ENCODE results near the gene TMCO4.
"Not testable (repeated sequence)": the region's sequence is repeated elsewhere in the genome, so short reads cannot be mapped to it uniquely, and the experiment has no call there.

TMCO4 gene

DNA sequence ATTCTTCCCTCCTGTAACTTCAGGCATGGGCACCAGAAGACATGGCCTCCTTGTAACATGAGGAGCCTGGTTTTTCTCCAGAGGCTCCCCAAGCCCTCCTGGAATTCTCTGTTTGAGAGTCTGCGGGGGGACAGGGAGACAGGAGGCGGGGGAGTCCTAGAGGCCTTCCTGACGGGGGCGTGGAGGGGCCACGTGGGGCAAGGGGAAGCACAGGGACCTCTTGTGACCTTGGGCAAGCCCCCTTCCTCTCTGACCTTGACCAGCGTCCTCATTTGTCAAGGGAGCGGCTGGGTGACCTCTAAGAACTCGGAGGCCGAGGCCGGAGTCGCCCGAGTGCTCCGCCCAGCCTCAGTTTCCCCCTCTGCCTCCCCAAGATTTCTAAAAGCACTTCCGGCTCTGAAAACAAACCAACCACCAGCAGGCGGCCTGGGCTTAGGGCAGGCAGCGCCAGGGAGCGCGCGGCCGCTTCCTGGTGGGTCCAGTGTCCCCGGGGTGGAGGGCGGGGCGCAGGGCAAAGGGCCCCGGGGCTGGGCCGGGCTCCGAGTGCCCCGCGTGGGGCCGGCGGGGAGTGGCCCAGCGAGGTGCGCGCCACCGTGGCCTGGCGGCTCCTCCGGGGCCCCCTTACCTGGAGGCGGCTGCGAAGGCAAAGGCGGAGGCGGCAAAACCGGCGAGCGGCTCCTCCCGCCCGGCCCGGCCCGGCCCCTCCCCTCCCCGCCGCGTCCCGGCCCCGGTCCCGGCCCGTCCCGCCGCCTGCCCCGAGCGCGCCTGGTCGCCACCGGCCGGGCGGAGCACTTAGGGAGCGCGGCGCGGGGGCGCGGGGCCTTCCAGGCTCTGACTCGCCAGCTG lies at the start of gene TMCO4:
TSS of gene TMCO4 (minus strand) at position 687 of the 846 bp plus-strand sequence. CDS start 19,158 bp downstream, outside the sequence.
- peak; percentile 71 for DNase-seq (ENCODE audit: low spot score)

DNA sequence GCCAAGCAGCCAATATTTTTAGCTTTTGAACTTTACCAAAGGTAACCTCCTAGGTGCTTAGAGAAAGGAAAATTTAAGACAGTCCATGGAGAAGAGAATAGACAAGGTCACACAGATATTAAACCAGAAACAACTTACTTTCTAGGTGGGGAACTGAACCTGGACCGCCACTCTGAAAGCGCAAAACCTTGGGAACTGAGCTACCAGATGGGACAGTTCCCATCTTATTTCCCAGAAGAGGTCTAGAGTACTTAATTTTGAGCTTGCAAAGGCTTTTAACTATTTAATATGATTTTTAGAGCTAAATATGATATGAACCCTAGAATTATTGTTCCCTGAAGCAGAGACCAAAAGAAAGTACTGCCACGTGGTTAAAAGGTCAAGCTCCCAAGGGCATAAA lies 49.6 kb upstream of the TMCO4 start:
- DNase-seq (ENCODE audit: low spot score) = not testable (repeated sequence)

DNA sequence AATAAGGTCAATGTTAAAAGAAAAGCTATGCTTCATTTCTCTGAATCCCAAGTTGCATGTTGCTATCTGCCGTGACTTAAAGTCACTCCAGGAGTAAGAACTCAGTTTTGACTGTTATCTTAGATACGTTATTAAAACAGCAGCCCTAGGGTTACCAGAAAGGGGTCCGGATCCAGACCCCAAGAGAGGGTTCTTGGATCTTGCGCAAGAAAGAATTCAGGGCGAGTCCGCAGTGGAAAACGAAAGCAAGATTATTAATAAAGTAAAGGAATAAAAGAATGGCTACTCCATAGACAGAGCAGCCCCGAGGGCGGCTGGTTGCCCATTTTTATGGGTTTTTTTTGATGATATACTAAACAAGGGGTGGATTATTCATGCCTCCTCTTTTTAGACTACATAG lies 47.6 kb upstream of the TMCO4 start:
- DNase-seq (ENCODE audit: low spot score) = not testable (repeated sequence)

DNA sequence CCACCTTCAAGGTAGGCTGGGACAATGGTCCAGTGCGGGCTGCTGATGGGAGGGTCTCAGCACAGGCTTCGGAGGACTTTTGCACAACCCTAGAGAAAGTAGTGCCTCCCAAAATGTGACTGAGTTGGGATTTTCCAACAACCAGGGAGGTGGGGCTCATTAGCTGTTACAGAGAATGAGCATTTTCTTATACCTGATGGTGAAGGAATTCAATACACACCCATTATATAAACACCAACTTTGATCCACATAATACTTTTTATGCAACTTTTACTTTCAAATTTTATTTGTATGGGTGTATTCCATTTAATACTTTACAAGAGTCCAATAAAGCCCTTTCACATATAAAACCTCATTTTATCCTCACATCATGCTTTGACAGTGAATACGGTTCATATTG lies 46.6 kb upstream of the TMCO4 start:
- no peak for DNase-seq (ENCODE audit: low spot score)

DNA sequence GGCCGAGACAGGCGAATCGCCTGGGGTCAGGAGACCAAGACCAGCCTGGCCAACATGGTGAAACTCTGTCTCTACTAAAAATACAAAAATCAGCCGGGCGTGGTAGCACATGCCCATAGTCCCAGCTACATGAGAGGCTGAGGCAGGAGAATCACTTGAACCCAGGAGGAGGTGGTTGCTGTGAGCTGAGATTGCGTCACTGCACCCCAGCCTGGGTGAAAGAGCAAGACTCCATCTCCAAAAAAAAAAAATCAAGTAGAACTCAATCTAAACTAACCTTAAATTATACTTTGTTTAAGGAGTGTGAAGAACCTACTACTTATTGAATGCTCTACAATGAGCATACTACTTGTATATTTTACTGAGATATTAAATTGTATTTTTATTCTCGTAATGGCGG lies 45.8 kb upstream of the TMCO4 start:
- no peak for DNase-seq (ENCODE audit: low spot score)

DNA sequence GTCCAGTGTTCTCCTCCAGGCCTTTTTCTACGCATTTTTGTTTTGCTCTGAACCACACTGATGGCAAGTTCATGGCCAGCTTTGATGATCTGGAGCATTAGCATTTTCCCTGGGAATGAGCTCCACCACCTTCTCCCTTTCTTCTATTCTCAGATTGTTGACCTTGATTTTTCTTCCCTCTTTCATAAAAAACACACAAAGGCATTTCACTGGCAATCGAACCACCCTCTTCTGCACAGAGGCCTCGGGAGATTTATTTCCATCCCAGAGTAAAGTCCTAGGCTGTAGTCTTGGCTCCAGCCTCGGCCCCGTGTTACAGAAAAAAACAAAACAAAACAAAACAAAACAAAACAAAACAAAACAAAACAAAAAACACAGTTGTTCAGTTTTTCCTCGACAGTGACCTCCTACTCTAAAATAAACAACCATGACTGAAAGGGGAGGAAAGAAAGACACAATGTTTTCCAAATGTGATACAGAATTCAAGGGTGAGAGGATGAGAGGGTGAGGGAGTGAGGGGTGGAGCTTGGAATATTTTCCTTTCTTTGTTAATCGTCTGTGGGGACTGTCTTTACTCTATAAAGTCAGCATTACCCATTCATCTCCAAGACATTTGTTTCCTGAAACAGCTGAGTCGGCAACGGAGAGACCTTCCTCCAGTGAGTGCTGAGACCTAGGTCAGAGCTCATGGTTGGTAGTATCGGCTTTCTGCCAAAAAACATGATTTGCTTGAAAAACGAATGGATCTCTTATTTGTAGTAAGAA lies 45.2 kb upstream of the TMCO4 start:
- DNase-seq (ENCODE audit: low spot score) = peak; percentile 11

DNA sequence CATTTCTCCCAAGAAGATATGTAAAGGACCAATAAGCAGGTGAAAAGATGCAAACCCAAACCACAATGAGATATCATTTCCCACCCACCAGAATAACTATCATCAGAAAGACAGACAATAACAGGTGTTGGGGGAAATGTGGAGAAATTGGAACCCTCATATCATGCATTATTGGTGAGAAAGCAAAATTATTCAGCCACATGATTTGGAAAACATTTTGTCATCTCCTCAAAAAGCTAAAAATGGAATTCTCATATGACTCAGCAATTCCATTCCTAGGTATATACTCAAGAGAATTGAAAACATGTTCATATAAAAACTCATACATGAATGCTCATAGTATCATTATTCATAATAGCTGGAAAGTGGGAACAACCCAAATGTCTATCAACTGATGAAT lies 40.5 kb upstream of the TMCO4 start:
- no peak for DNase-seq (ENCODE audit: low spot score)

DNA sequence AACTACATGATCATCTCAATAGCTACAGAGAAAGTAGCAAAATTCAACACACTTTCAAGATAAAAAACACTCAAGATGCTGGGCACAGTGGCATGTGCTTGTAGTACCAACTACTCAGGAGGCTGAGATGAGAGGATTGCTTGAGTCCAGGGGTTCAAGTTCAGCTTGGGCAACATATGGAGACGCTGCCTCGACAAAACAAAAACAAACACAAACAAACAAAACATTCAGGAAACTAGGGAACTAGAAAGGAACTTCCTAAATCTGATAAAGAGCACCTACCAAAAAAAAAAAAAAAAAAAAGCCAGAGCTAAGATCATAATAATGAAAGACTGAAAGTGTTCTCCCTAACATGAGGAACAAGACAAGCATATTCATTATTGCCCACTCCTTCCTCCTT lies 38.1 kb upstream of the TMCO4 start:
- DNase-seq (ENCODE audit: low spot score) = no peak

DNA sequence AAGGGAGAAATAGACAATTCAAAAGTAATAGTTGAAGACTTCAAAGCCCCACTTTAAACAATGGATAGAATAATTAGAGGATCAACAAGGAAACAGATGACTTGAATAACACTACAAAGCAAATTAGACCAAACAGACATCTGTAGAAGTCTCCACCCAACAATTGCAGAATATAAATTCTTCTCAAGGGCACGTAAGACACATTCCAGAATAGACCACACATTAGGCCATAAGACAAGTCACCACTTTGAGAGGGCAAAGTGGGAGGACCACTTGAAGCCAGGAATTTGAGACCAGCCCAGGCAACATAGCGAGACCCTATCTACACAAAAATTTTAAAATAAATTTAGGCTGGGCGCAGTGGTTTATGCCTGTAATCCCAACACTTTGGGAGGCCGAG lies 35.9 kb upstream of the TMCO4 start:
- DNase-seq (ENCODE audit: low spot score) = no peak

DNA sequence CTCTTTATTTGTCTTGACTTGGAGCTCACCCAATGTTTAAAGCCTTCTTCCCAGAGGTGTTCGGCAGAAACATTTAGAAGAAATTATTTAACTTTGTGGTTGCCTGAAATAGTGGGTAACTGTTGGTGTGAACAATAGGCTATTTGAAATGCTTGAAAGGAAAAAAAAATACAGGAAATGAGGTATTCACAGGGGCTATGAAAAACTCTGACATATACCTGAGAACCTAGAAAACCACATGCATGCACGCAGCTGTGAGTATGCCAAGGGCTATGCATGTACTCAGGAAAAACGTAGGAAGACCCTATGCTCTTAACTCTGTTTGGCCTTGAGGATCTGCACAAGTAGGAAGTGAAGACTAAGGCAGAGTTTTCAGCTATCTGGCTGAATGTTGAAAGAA lies 31.7 kb upstream of the TMCO4 start:
- DNase-seq (ENCODE audit: low spot score) = no peak

DNA sequence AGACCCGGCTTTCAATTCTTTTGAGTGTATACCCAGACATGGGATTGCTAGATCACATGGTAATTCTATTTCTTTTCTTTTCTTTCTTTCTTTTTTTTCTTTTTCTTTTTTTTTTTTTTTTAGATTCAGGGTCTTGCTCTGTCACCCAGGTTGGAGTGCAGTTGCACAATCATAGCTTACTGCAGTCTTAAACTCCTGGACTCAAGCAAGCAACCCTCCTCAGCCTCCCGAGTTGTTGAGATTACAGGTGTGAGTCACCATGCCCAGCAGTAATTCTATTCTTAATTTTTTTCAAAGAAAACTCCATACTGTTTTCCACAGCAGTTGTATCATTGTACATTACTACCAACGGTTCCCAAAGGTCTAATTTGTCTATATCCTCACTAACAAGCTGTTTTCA lies 28.8 kb upstream of the TMCO4 start:
- DNase-seq (ENCODE audit: low spot score) = no peak

DNA sequence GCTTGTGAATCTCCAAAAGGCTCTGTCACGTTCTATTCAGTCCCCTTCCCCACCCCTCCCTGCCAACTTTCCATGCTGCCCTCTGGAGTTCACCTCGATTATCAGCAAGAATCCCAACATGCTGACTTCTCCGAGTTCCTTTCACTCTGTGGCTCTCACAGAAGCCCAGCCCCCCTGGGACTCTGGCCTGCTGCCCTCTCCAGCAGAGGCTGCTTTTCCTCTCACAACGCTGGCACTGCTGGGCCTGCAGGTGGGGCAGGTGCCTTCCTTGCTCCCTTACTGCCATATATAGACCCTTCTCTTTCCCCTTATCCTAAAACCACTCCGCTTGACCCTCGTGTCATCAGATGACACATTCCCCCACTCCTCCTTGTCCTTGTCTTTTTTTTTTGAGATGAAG lies 25.6 kb upstream of the TMCO4 start:
- no peak for DNase-seq (ENCODE audit: low spot score)

DNA sequence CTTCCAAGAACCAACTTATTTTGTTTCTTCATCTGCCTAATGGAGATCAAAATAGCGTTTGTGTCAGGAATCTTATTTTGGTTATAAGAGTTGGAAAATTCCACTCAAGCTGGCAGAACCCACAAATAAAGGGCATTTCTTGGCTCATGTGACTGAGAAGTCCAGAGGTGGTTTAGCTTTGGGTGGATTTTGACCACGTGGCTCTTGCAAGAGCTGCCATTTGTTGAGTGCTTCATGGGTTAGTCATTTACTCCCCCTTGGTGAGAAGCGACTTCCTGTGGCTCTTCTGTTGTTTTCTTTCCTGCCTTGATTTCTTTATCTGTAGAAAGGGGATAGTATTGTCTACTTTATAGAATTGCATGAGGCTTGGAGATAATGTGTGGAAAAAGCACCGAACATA lies 24.8 kb upstream of the TMCO4 start:
- no peak for DNase-seq (ENCODE audit: low spot score)

DNA sequence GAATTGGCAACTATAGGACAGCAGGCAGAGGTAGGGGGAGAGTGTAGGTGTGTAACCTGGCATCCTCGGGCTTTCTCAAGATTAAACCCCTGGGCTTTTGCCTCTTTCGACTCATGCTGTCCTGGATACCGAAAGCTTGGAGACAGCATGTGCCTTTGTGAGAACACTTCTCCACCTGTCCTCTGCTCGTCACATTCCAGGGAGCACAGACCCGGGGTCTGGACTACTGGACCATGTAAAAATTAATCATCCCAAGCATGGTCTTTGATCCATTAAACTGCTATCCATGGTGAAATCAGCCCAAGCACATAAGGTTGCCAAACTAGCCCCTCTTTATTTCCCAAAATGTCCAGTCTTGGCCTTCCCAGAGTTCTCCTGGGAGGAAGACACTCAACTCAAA lies 24.3 kb upstream of the TMCO4 start:
- no peak for DNase-seq (ENCODE audit: low spot score)

DNA sequence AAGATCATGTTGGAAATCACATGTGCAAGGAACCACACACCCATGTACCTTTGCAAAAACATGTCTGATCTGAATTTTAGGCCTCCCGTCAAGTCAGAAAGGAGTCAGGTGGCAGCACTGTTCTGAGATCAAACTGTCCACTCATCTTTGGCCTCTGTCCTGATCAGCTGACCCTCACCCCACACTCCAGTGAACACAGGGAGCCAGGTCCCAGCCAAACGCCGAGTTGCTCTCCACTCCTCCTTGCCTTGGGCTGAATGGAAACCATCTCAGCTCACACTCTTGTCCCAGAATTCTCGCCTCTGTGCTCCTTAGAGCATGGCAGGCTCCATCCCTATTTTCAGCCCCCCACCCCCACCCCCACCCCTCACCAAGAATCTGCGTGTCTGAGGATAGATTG lies 20.0 kb upstream of the TMCO4 start:
- DNase-seq (ENCODE audit: low spot score) = no peak

DNA sequence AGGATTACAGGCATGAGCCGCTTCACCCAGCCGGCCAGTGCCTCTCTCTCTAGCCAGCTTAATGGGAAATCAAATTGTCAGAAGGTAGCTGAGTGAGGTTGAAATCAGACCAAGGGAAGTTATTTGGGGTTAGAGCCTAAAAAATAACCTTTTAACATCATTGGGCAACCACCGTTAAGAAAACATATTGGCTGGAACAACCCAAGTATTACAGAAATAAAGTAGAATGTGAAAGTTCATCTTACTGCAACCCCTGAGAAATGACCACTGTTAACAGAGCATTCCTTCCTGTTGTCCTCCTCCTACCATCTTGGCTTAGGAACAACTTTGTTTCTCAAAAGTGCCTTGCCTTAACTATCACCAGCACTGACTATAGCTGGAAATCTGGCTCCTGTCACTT lies 18.6 kb upstream of the TMCO4 start:
- no peak for DNase-seq (ENCODE audit: low spot score)

DNA sequence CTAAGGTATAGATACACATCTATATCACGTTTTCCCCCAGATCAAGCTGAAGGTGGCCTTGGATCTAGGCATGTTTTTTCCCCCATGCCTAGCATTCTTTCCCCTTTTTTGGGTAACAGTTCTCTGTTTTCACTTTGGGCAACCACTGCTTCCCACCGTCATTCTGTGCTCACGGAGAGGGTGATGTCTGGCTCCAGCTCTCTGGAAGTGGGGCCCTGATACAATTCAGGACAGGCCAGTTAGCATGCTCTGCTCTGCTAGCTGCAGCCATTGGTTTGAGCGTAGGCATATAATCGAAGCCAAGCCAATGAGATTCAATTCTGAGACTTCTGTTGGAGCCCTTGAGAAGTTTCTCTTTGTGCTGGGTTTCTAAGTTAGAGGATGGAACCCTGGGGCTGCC lies 17.4 kb upstream of the TMCO4 start:
- no peak for DNase-seq (ENCODE audit: low spot score)

DNA sequence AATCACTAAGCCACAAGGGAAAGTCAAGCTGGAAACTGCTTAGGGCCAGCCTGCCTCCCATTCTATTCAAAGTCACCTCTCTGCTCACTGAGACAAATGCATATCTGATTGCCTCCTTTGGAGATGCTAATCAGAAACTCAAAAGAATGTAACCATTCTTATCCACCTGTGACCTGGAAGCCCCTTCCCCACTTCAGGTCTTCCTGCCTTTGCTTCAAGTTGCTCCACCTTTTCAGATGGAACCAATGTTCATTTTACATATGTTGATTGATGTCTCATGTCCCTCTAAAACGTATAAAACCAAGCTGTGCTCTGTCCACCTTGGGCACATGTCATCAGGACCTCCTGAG lies 17.0 kb upstream of the TMCO4 start:
- DNase-seq (ENCODE audit: low spot score) = not testable (repeated sequence)

DNA sequence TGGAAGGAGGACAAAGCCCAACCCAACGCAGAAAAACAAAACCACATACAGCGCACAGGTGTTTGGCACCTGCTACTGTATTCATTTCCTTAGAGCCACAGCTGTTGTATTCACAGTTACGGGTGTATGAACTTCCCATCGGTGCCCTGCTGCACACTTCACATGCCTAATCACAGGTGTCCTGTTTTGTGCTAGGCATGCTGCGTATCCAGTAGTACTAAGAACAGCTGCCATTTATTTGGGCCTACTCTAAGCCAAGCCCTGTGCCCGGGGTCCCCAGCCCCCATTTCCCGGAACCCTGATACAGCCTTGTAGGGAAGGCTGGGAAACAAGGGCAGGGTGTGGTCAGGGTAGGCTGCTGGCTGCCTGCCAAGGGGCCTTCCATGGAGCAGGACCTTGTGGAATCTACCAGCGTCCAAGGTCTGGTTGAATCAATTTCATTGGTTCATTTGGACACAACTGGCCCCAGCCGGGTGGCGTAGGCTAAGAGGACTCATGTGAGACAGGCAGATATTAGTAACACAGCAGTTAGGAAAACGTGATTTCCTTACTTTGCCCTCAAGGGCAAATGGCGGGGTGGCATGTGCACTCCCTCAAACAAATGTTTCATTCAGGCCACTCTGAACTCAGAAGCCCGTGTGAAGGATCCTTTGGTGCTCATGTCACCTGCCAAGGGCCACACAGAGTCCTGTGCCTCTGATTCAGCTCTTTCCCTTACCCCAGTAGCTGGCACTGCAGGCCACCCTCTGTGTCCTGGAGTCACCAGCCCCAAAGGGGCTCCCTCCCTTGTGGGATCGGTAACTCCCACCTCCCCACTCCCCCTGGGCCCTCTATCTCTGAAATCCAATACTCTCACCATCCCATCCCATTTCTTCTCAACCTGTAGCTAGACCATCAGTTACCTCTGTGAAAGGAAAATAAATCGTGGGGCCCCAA lies 16.4 kb upstream of the TMCO4 start:
- no peak for DNase-seq (ENCODE audit: low spot score)

DNA sequence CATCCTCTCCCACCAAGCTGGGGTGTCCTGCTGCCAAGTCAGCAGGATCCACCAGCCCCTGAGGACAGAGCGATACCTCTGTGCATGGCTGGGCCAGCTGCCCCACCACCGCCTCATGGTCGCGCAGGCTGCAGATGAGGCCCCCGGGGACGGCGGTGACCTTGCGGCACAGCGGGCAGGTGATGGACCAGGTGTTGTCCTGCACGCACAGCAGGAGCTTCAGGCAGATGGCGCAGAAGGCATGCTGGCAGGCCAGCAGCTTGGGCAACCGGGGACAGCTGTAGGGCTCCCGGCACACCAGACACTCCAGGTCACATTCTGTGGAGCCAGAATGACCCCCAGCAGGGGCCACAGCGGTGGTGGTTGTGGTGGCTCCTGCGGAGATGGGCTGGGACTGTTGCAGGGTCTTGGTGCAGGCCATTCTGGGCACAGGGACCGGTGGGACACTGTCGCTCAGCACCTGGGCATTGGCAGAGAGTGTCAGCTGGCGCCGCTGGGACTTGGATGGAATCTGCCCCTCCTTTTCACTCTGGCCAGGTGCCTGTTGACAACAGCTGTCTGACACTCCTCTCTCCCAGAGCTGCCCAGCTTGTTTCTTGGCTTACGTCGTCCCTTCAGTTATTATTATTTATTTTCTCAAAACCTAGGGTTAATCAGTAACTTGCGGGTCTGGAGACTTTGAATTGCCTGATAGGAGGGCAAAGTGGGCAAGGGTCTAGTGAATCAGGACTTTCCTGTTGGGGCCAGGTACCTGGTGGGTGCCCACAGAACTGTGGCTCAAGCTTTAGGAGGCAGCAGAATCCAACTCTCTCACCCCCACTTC lies 15.2 kb upstream of the TMCO4 start, which contains the start of gene RNF186:
TSS of gene RNF186 (minus strand) at position 603 of the 823 bp plus-strand sequence. CDS start at position 421, 182 bp downstream.
- DNase-seq (ENCODE audit: low spot score) = no peak

DNA sequence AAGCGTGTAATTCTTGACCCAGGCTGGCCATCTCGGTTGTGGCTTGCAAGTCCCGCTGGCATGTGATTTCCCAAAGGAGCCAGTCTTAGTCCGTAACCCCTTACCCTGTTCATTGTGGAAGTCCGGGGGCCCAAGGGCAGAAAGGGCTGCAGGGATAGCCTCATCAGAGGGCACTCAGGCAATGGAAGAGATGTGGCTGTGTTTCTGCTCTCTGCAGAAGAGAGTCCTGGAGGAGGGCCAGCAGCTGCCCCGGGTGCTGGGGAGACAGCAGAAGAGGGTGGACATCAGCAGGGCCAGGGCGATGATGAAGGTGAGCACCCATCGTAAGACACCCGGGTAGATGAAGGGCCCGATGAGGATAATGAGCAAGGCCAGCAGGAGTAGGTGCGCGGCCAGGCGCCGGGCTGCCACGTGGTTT lies 14.5 kb upstream of the TMCO4 start:
- DNase-seq (ENCODE audit: low spot score) = no peak

DNA sequence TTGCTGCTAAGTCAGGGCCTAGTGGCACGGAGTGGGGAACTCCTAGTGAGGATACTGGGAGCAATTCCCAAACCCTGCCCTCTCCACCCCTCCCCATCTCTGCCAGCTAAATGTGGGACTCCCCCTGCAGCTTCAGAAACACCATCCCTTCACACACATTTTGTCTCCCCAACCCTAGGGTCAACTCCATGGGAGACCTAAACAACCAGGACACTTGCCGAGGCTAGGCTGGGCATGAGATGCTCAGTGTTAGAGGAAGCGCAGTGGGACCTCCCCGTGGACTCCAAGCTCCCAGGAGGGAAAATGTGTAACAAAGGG lies 13.9 kb upstream of the TMCO4 start:
- DNase-seq (ENCODE audit: low spot score) = no peak

Measured in AG08395 (cell line).